Uterus (tissue), 2 donors: Measurements from ENCODE around the gene GSTA3.
"Not testable (repeated sequence)": the region's sequence is repeated elsewhere in the genome, so short reads cannot be mapped to it uniquely, and the experiment has no call there.

Experiments
- POLR2A ChIP-seq, 2 donors: fragments of 450-650 bp; IDR thresholded peaks; one replicate each; pipeline ENCODE4 v1.6.1; 2016; ENCODE audit warnings: antibody characterized with exemption in 2 of 2, mild to moderate bottlenecking in 1 of 2, moderate library complexity in 1 of 2
- TF ChIP-seq, protein P1 (sequence below), 4 experiments: fragments of 200-600 bp in 2 of 4; fragments of 450-650 bp in 2 of 4; sonication (generic) in 2 of 4; IDR thresholded peaks; one replicate each; pipeline ENCODE4 v1.5.1; 2016 to 2019; ENCODE audit warnings: antibody characterized with exemption in 4 of 4, mild to moderate bottlenecking in 2 of 4, moderate library complexity in 1 of 4

DNA sequence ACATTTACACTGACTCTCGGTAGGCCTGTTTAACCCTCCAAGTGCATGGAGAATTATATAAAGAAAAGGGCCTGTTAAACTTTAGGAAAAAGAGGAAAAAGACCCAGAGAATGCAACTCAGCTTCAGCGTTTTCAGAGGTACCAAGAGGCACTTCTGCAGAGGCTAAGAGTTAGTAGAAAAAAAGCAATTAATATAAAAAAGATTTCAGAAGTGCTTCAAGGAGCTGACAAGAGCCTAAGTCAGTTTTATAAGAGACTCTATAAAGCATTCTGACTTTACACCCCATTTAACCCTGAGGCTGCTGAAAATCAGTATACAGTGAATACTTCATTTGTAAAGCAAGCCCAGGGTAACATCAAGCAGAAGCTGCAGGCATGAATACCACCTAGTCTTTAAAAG lies 14.2 kb upstream of the GSTA3 start:
- TF ChIP-seq, protein P1, sequence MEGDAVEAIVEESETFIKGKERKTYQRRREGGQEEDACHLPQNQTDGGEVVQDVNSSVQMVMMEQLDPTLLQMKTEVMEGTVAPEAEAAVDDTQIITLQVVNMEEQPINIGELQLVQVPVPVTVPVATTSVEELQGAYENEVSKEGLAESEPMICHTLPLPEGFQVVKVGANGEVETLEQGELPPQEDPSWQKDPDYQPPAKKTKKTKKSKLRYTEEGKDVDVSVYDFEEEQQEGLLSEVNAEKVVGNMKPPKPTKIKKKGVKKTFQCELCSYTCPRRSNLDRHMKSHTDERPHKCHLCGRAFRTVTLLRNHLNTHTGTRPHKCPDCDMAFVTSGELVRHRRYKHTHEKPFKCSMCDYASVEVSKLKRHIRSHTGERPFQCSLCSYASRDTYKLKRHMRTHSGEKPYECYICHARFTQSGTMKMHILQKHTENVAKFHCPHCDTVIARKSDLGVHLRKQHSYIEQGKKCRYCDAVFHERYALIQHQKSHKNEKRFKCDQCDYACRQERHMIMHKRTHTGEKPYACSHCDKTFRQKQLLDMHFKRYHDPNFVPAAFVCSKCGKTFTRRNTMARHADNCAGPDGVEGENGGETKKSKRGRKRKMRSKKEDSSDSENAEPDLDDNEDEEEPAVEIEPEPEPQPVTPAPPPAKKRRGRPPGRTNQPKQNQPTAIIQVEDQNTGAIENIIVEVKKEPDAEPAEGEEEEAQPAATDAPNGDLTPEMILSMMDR (IDR thresholded peaks at IDR 0.05), result not testable (repeated sequence)
- not testable (repeated sequence) for TF ChIP-seq POLR2A (IDR thresholded peaks at IDR 0.05)
